ENCODE results near the gene SIGLEC9.

Gene SIGLEC9

GRCh38 chr19:51148580-51148979 lies 23.9 kb downstream of the SIGLEC9 start:
- H3K4me3 ChIP-seq (ENCODE audit: low read depth, low read length): no peak overlapping the region
- no peaks in the 10 kb centered on the region for H3K4me1 ChIP-seq (ENCODE audit: control insufficient read depth, insufficient read depth, low read length)
- no peak overlapping the region for H3K27ac ChIP-seq (ENCODE audit: extremely low read depth, low read depth, low read length)
- TF ChIP-seq ZNF521 (tag by site-specific recombination; IDR thresholded peaks at IDR 0.05) (no peak), HOXA7 (CRISPR knock-in tag; IDR thresholded peaks at IDR 0.05; ENCODE audit: borderline replicate concordance) (no peak), ZNF426 (tag by site-specific recombination; IDR thresholded peaks at IDR 0.05) (no peak), EGR2 (tag by site-specific recombination; IDR thresholded peaks at IDR 0.05; ENCODE audit: low read depth) (no peak), REST (tag by site-specific recombination; IDR thresholded peaks at IDR 0.05) (no peak), ZNF530 (tag by site-specific recombination; IDR thresholded peaks at IDR 0.05; ENCODE audit: low read depth) (no peak), ZSCAN23 (tag by site-specific recombination; IDR thresholded peaks at IDR 0.05) (no peak), BCL6B (tag by site-specific recombination; IDR thresholded peaks at IDR 0.05) (no peak), YY1 (tag by site-specific recombination; IDR thresholded peaks at IDR 0.05) (no peak), ZNF830 (tag by site-specific recombination; IDR thresholded peaks at IDR 0.05; ENCODE audit: low read depth) (no peak), ZIC2 (tag by site-specific recombination; IDR thresholded peaks at IDR 0.05) (no peak), ZNF629 (tag by site-specific recombination; IDR thresholded peaks at IDR 0.05) (no peak), ZNF544 (tag by site-specific recombination; IDR thresholded peaks at IDR 0.05) (no peak), PRDM6 (tag by site-specific recombination; IDR thresholded peaks at IDR 0.05) (no peak), ZNF37A (tag by site-specific recombination; IDR thresholded peaks at IDR 0.05) (no peak), ZNF785 (tag by site-specific recombination; IDR thresholded peaks at IDR 0.05) (no peak), ZEB2 (tag by site-specific recombination; IDR thresholded peaks at IDR 0.05) (no peak), ZFP37 (tag by site-specific recombination; IDR thresholded peaks at IDR 0.05) (no peak), HOXC10 (CRISPR knock-in tag; IDR thresholded peaks at IDR 0.05) (no peak)
- ChIA-PET CTCF (interaction anchor here (0.8 to 5.0 kb wide), 4 partner anchors 9 to 111 kb away, joined by 3 to 48 read pairs (median 6); no protein-coding TSS in a partner anchor), POLR2A (no interaction called here)
- no peaks in the 10 kb centered on the region for H3K9me3 ChIP-seq (ENCODE audit: control insufficient read depth, insufficient read depth, low read depth, low read length)
- no peaks in the 10 kb centered on the region for H3K36me3 ChIP-seq (ENCODE audit: control insufficient read depth in 2 of 2, insufficient read depth in 1 of 2, low read length in 2 of 2)

- Histone ChIP-seq H3K9me3 (ENCODE audit: control insufficient read depth, insufficient read depth, low read depth, low read length) (no peaks in the 10 kb centered on the region), H3K4me1 (ENCODE audit: control insufficient read depth, insufficient read depth, low read length) (no peaks in the 10 kb centered on the region), H3K4me3 (ENCODE audit: low read depth, low read length) (no peak overlapping the region), H3K36me3 (ENCODE audit: control insufficient read depth in 2 of 2, insufficient read depth in 1 of 2, low read length in 2 of 2) (no peaks in the 10 kb centered on the region), H3K27ac (ENCODE audit: extremely low read depth, low read depth, low read length) (no peak overlapping the region)
- POLR2A ChIA-PET: no interaction called here
- CTCF ChIA-PET: no interaction called here
- TF ChIP-seq YY1 (tag by site-specific recombination; IDR thresholded peaks at IDR 0.05) (no peak), TCF7L2 (IDR thresholded peaks at IDR 0.05; ENCODE audit: borderline replicate concordance, low read depth, low read length) (no peak), ZNF394 (tag by site-specific recombination; IDR thresholded peaks at IDR 0.05; ENCODE audit: borderline replicate concordance) (no peak), OSR2 (tag by site-specific recombination; IDR thresholded peaks at IDR 0.05) (no peak), ZNF571 (tag by site-specific recombination; IDR thresholded peaks at IDR 0.05) (no peak), PATZ1 (tag by site-specific recombination; IDR thresholded peaks at IDR 0.05) (no peak), ZNF777 (tag by site-specific recombination; IDR thresholded peaks at IDR 0.05; ENCODE audit: borderline replicate concordance) (no peak), ZBTB6 (tag by site-specific recombination; IDR thresholded peaks at IDR 0.05) (no peak), ZNF302 (tag by site-specific recombination; IDR thresholded peaks at IDR 0.05; ENCODE audit: low read depth) (no peak), GLIS1 (tag by site-specific recombination; IDR thresholded peaks at IDR 0.05) (no peak)
Observed at GRCh38 chr19:51150627-51151026, 25.9 kb downstream of the SIGLEC9 start.

Data from HEK293 (cell line).